Esophagus muscularis mucosa (tissue), 4 donors: ENCODE data around the gene MAT2A. TPM values are rescaled to one million over a fixed set of nuclear protein-coding genes. Genes with fewer than 3 reads are reported as not detected.
"Not testable (repeated sequence)": the region's sequence is repeated elsewhere in the genome, so short reads cannot be mapped to it uniquely, and the experiment has no call there.

Experiments
- DNase-seq: peaks from one replicate; pipeline ENCODE4 v3.0.0-alpha.2; 2017; ENCODE audit errors: extremely low spot score
- H3K27ac ChIP-seq, 4 donors: fragments of 200-600 bp; sonication (generic); replicated peaks in 1 of 4; 1 replicate in 3 of 4; 2 replicates in 1 of 4; pipeline ENCODE4 v1.5.1; 2016 to 2019; ENCODE audit warnings: mild to moderate bottlenecking in 1 of 4
- H3K27me3 ChIP-seq, 4 donors: fragments of 200-600 bp; sonication (generic); one replicate each; pipeline versions ENCODE4 v1.5.1 to v1.6.0; 2016 to 2019
- H3K36me3 ChIP-seq, 4 donors: fragments of 200-600 bp; sonication (generic); one replicate each; pipeline ENCODE4 v1.5.1; 2016 to 2019
- H3K4me1 ChIP-seq, 4 donors: fragments of 200-600 bp; sonication (generic); one replicate each; pipeline ENCODE4 v1.5.1; 2016 to 2019
- H3K4me3 ChIP-seq, 4 donors: fragments of 200-600 bp; sonication (generic); 1 replicate in 2 of 4; 2 replicates in 2 of 4; pipeline ENCODE4 v1.5.1; 2016 to 2019; ENCODE audit warnings: mild to moderate bottlenecking in 4 of 4, moderate library complexity in 1 of 4
- H3K9me3 ChIP-seq, 4 donors: fragments of 200-600 bp; sonication (generic); 1 replicate in 3 of 4; 2 replicates in 1 of 4; pipeline ENCODE4 v1.5.1; 2016 to 2019
- EP300 ChIP-seq: sonication (generic); formaldehyde crosslinking; IDR thresholded peaks from one replicate; pipeline ENCODE4 v1.6.1; 2017; ENCODE audit warnings: antibody characterized with exemption
- POLR2A ChIP-seq: fragments of 450-650 bp; IDR thresholded peaks from one replicate; pipeline ENCODE4 v1.6.1; 2017; ENCODE audit warnings: antibody characterized with exemption, moderate library complexity, mild to moderate bottlenecking, low read depth
- POLR2AphosphoS5 ChIP-seq, 2 donors: sonication (generic); formaldehyde crosslinking; IDR thresholded peaks; one replicate each; pipeline ENCODE4 v1.6.1; 2017; ENCODE audit warnings: antibody characterized with exemption in 2 of 2
- WGBS: methylation state at CpG from one replicate; pipeline ENCODE4 v1.1.5; 2018; 5-methylcytosine and 5-hydroxymethylcytosine counted together
- intact Hi-C: fragments of 100-400 bp; cut with DNase I; formaldehyde crosslinking; loops from one replicate; pipeline ENCODE4 v1.15.1; 2023
- total RNA-seq, 4 donors: library from RNA; depleted of rRNA; stranded (reverse); fragments of >200 nt; gene quantifications; one replicate each; pipeline versions ENCODE4 v1.1.0 to v1.2.1, GENCODE V29; 2016
- TF ChIP-seq, protein P1 (sequence below), 3 experiments: fragments of 200-600 bp in 2 of 3; fragments of 450-650 bp in 1 of 3; sonication (generic) in 2 of 3; IDR thresholded peaks; one replicate each; pipeline ENCODE4 v1.5.1; 2017 to 2019; ENCODE audit warnings: antibody characterized with exemption in 3 of 3, mild to moderate bottlenecking in 2 of 3, moderate library complexity in 1 of 3

Gene MAT2A
- total RNA-seq, 4 donors from 2014 or later: 76.3 to 262 (median 102) TPM

DNA sequence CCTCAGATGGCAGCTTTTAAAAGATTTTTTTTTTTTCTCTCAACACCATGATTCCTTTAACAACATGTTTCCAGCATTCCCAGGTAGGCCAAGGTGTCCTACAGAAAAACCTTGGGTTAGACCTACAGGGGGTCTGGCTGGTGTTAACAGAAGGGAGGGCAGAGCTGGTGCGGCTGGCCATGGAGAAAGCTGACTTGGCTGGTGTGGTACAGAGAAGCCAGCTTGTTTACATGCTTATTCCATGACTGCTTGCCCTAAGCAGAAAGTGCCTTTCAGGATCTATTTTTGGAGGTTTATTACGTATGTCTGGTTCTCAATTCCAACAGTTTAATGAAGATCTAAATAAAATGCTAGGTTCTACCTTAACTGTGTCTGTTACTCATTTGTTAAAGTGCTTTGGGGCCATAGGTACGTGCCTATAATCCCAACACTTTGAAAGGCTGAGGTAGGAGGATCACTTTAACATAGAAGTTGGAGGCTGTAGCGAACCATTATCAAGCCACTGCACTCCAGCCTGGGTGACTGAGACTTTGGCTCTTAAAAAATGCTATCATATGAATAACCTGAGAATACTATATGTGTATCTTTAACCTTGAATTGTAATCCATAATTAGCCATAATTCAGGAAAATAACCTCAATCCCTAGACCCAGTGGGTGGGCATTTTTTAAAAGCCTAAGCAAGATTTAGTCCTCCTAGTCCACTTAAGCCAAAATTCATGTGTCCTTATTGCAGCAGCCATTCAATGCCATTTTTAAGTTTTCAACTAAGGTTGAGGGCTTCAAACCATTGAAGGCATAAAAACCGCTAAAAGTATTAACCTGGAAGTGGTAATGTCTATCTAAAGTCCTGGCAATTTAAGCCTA lies 6.2 kb downstream of the MAT2A start:
- H3K4me3 ChIP-seq, H3K27me3 ChIP-seq, H3K9me3 ChIP-seq, DNase-seq: not testable (repeated sequence)
- intact Hi-C loops: loop anchor here (5.0 kb wide), 1 partner anchor 47 kb away; no protein-coding TSS in a partner anchor
- peak in 1 of 2 donors; percentile 37 for TF ChIP-seq POLR2AphosphoS5 (IDR thresholded peaks at IDR 0.05)
- peaks cover 48 to 85% (median 66%) of the 10 kb centered on the region in 4 donors for H3K36me3 ChIP-seq
- peaks cover 38 to 50% (median 50%) of the 10 kb centered on the region in 4 donors for H3K4me1 ChIP-seq
- WGBS: 54% methylated on average over 5 of the region's 5 CpGs
- peak overlapping the region; percentile 49 to 100 (median 59) for H3K27ac ChIP-seq

DNA sequence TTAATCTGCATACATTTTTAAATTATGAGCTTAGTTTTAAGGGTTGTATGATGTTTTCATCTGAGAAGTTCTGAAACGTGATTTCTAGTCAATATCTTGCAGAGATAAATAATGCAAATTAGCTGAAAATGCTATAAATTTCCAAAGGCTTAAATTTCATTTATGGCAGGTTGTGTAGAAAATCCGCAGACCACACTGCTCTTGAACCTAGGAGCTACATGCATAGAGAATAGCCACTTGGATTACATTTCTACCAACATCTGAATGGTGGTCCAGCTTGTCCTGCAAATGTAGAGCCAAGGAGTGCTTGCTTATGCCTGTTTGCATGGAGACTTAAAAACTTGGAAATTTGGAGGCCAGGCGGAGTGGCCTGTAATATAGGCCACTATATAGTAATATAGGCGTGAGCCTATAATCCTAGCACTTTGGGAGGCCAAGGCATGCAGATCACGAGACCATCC lies 6.8 kb downstream of the MAT2A start:
- Histone ChIP-seq H3K4me1 (peaks cover 35 to 46% (median 45%) of the 10 kb centered on the region in 4 donors), H3K36me3 (peaks cover 55 to 90% (median 71%) of the 10 kb centered on the region in 4 donors), H3K27me3 (no peaks in the 10 kb centered on the region), H3K27ac (peak overlapping the region in 3 of 4 donors; percentile 43 to 100 (median 62)), H3K4me3 (no peak overlapping the region), H3K9me3 (no peaks in the 10 kb centered on the region)
- DNase-seq: no peak
- intact Hi-C loops: loop anchor here (5.0 kb wide), 1 partner anchor 46 kb away; no protein-coding TSS in a partner anchor
- TF ChIP-seq, protein P1, sequence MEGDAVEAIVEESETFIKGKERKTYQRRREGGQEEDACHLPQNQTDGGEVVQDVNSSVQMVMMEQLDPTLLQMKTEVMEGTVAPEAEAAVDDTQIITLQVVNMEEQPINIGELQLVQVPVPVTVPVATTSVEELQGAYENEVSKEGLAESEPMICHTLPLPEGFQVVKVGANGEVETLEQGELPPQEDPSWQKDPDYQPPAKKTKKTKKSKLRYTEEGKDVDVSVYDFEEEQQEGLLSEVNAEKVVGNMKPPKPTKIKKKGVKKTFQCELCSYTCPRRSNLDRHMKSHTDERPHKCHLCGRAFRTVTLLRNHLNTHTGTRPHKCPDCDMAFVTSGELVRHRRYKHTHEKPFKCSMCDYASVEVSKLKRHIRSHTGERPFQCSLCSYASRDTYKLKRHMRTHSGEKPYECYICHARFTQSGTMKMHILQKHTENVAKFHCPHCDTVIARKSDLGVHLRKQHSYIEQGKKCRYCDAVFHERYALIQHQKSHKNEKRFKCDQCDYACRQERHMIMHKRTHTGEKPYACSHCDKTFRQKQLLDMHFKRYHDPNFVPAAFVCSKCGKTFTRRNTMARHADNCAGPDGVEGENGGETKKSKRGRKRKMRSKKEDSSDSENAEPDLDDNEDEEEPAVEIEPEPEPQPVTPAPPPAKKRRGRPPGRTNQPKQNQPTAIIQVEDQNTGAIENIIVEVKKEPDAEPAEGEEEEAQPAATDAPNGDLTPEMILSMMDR (IDR thresholded peaks at IDR 0.05): no peak
- no peak for TF ChIP-seq POLR2AphosphoS5 (IDR thresholded peaks at IDR 0.05)
- TF ChIP-seq POLR2A: no peak
- no peak for TF ChIP-seq EP300
- 71% methylated on average over 5 of the region's 5 CpGs for WGBS

DNA sequence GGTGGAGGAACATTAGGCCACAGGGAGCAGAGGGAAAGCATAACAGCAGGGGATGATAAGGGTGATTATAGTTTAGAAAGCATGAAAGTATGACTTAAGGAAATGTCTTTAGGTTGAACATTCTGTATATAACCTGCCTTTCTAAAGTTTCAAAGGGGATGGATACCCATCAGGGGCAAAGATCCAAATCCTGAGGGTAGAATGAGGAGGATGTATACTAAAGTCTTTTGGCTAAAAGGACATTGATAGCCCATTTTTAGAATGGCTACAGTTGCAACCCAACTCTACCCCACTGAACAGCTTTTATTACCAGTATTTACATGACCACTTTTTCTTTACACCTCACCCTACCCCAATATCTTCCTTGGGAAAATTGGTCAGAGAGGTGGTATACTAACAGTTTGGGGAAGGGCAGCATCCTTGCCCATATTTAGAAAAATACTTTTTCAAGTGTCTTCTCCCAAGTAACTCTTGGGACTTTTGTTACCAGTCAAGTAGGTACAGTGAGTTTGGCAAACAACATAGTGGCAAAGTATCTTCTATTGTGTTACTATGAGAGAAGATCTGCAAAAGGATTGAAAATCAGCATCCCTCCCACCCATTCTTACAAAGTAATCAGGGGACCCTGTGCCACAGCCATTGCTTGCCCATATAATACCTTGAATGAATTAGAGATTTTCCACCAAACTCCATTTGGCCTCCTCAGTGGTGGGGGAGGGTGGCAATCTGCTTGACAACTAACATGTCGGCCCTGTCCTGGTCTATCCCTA lies 8.3 kb downstream of the MAT2A start:
- H3K27me3 ChIP-seq: no peaks in the 10 kb centered on the region
- no peak overlapping the region for H3K4me3 ChIP-seq
- H3K4me1 ChIP-seq: peaks cover 20 to 38% (median 31%) of the 10 kb centered on the region in 4 donors
- no peak for DNase-seq
- H3K36me3 ChIP-seq: peaks cover 53 to 90% (median 69%) of the 10 kb centered on the region in 4 donors
- intact Hi-C loops: loop anchor here (5.0 kb wide), 1 partner anchor 45 kb away; no protein-coding TSS in a partner anchor
- H3K27ac ChIP-seq: peak overlapping the region in 2 of 4 donors; percentile 4 to 100
- TF ChIP-seq EP300 (no peak), POLR2AphosphoS5 (IDR thresholded peaks at IDR 0.05) (no peak), POLR2A (no peak)
- TF ChIP-seq, protein P1 (IDR thresholded peaks at IDR 0.05): no peak
- WGBS: 87% methylated on average over 1 of the region's 1 CpG
- no peaks in the 10 kb centered on the region for H3K9me3 ChIP-seq

DNA sequence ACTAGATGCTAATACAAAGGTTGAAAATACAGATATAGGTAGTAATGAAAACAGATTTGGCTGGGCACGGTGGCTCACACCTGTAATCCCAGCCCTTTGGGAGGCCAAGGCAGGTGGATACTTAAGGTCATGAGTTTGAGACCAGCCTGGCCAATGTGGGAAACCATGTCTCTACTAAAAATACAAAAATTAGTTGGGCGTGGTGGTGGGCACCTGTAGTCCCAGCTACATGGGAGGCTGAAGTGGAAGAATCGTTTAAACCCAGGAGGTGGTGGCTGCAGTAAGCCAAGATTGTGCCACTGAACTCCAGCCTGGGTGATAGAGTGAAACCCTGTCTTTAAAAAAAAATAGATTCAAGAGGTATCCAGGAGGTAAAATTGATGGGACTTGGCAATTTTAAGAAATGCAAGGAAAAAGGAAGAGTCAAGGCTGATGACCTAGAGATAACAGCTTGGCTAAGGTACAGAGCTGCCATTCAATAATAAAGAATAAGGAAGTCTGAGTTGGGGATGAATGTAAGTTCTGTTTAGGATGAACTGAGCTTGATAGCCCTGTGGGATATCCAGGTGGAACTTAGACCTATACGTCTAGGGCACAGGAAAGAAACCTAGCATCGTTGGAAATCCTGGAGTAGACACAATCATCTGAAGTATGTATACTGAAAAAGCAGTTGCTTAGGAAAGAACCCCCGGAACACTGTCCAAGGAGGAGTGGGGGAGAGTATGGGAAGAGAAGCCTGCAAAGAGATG lies 9.1 kb downstream of the MAT2A start:
- intact Hi-C loops: loop anchor here (5.0 kb wide), 1 partner anchor 44 kb away; no protein-coding TSS in a partner anchor
- no peak for DNase-seq
- H3K9me3 ChIP-seq: no peaks in the 10 kb centered on the region
- 69% methylated on average over 6 of the region's 6 CpGs for WGBS
- H3K27ac ChIP-seq: peak overlapping the region in 2 of 4 donors; percentile 29 to 100
- peaks cover 13 to 31% (median 23%) of the 10 kb centered on the region in 4 donors for H3K4me1 ChIP-seq
- H3K4me3 ChIP-seq: no peak overlapping the region
- H3K36me3 ChIP-seq: peaks cover 50 to 90% (median 69%) of the 10 kb centered on the region in 4 donors
- TF ChIP-seq POLR2A (no peak), POLR2AphosphoS5 (IDR thresholded peaks at IDR 0.05) (no peak)
- TF ChIP-seq, protein P1 (IDR thresholded peaks at IDR 0.05): no peak
- H3K27me3 ChIP-seq: no peaks in the 10 kb centered on the region
